K562 (cell line): ENCODE data around the gene CHMP4B. TPM values are rescaled to one million over a fixed set of nuclear protein-coding genes. Genes with fewer than 3 reads are reported as not detected.

Source experiments
- ATAC-seq: fragments of 200-7000 bp; cut with Tn5 transposase; 3 replicates; pipeline ENCODE4 v1.9.1; 2020; ENCODE audit warnings: moderate library complexity
- BruUV-seq: library from RNA; stranded (reverse); fragments of 400-500 nt; replicated peaks from 2 replicates; lab custom pipeline; 2021; lab: Mats Ljungman, UMichigan
- CTCF ChIA-PET: fragments of 300-600 bp; formaldehyde crosslinking; extraction: SDS; loops from one replicate; lab custom pipeline; 2021; ENCODE audit warnings: low intra/inter-chr PET ratio; lab: Yijun Ruan, JAX
- POLR2A ChIA-PET: fragments of 300-600, 350-650 bp; sonication (Branson Sonifier 250); formaldehyde crosslinking; extraction: SDS; loops from one replicate; lab custom pipeline; 2021; ENCODE audit warnings: antibody characterized with exemption, inconsistent platforms; lab: Yijun Ruan, JAX
- DNase-seq, 4 experiments: peaks; one replicate each; pipeline versions ENCODE4 v3.0.0 to v3.0.0-alpha.2; 2011 to 2018; ENCODE audit warnings: low spot score in 3 of 4, mixed read lengths in 3 of 4; ENCODE audit errors: extremely low read depth in 1 of 4
- FAIRE-seq: peaks from 2 replicates; lab custom pipeline; 2011; peaks lifted over from hg19 to GRCh38; lab: Jason Lieb, UNC
- H2AFZ ChIP-seq: 2 replicates; pipeline ENCODE4 v1.6.0; 2011; ENCODE audit warnings: low read depth, low read length, control low read depth, inconsistent platforms
- H3K27ac ChIP-seq: fragments of 200-600 bp; 3 replicates; pipeline ENCODE4 v1.8.0; 2011; ENCODE audit warnings: low read depth, mild to moderate bottlenecking, control low read depth, inconsistent platforms, low read length, moderate library complexity, mixed read lengths; ENCODE audit errors: extremely low read depth
- H3K27me3 ChIP-seq, 2 experiments: fragments of 300-600 bp in 1 of 2; 2 replicates in 1 of 2; 3 replicates in 1 of 2; pipeline versions ENCODE4 v1.6.0 to v1.8.0; 2011; ENCODE audit warnings: inconsistent platforms in 2 of 2, low read length in 2 of 2, mild to moderate bottlenecking in 1 of 2, mixed read lengths in 1 of 2, moderate library complexity in 1 of 2; ENCODE audit not compliant: control insufficient read depth in 2 of 2, insufficient read depth in 2 of 2
- H3K36me3 ChIP-seq: fragments of 300-600 bp; 3 replicates; pipeline ENCODE4 v1.8.0; 2011; ENCODE audit warnings: mild to moderate bottlenecking, low read length, inconsistent platforms; ENCODE audit not compliant: control insufficient read depth, insufficient read depth
- H3K4me1 ChIP-seq, 2 experiments: fragments of 200-600 bp in 1 of 2; replicated peaks in 1 of 2; 2 replicates in 1 of 2; 3 replicates in 1 of 2; pipeline versions ENCODE4 v1.5.1 to v1.8.0; 2011; ENCODE audit warnings: inconsistent platforms in 2 of 2, low read length in 2 of 2, mild to moderate bottlenecking in 1 of 2, mixed read lengths in 1 of 2, moderate library complexity in 1 of 2; ENCODE audit not compliant: control insufficient read depth in 2 of 2, insufficient read depth in 2 of 2
- H3K4me2 ChIP-seq: 2 replicates; pipeline ENCODE4 v1.6.1; 2011; ENCODE audit warnings: low read length, control low read depth, inconsistent platforms, mixed read lengths; ENCODE audit not compliant: insufficient read depth
- H3K4me3 ChIP-seq: fragments of 200-600 bp; sonication (generic), shearing (Covaris generic); 2 replicates; pipeline ENCODE4 v1.5.1; 2016; ENCODE audit warnings: control low read depth, inconsistent platforms
- H3K79me2 ChIP-seq: fragments of 200-600 bp; 3 replicates; pipeline ENCODE4 v1.8.0; 2011; ENCODE audit warnings: low read length, inconsistent platforms; ENCODE audit not compliant: control insufficient read depth, insufficient read depth
- H3K9ac ChIP-seq, 2 experiments: 2 replicates each; pipeline versions ENCODE4 v1.6.0 to v1.6.1; 2011; ENCODE audit warnings: low read depth in 2 of 2, low read length in 2 of 2, control low read depth in 1 of 2, inconsistent platforms in 1 of 2, mild to moderate bottlenecking in 1 of 2, mixed read lengths in 1 of 2; ENCODE audit not compliant: insufficient read depth in 1 of 2
- H3K9me1 ChIP-seq: one replicate; pipeline ENCODE4 v1.6.0; 2011; ENCODE audit warnings: inconsistent platforms, mild to moderate bottlenecking, low read length, moderate library complexity; ENCODE audit not compliant: control insufficient read depth, insufficient read depth
- H3K9me3 ChIP-seq: replicated peaks from 2 replicates; pipeline ENCODE4 v1.5.1; 2011; ENCODE audit warnings: low read depth, low read length, inconsistent platforms; ENCODE audit not compliant: control insufficient read depth, insufficient read depth
- H4K20me1 ChIP-seq: replicated peaks from 2 replicates; pipeline ENCODE4 v1.6.1; 2011; ENCODE audit warnings: low read length, inconsistent platforms, mixed read lengths; ENCODE audit not compliant: control insufficient read depth, insufficient read depth
- NFIC ChIP-seq: fragments of 450-650 bp; IDR thresholded peaks from 2 replicates; pipeline ENCODE4 v1.6.1; 2017; ENCODE audit warnings: mild to moderate bottlenecking, inconsistent platforms
- ZNF197 ChIP-seq: fragments of 200-800 bp; sonication (Bioruptor generic); IDR thresholded peaks from 2 replicates; pipeline ENCODE4 v1.6.1; 2016; ENCODE audit warnings: low read depth, missing genetic modification characterization, missing compliant biosample characterization
- WGBS: fragments of 100-300 bp; shearing (Covaris generic); methylation state at CpG from one replicate; pipeline ENCODE4 v1.1.6; 2016; ENCODE audit warnings: low coverage, mixed read lengths; ENCODE audit not compliant: insufficient coverage; ENCODE audit errors: missing lambda C conversion rate; 5-methylcytosine and 5-hydroxymethylcytosine counted together
- in situ Hi-C: fragments of 300-500 bp; cut with MboI; formaldehyde crosslinking; loops from 4 replicates; pipeline ENCODE4 v1.15.0; 2018; ENCODE audit warnings: inconsistent platforms, mixed read lengths
- intact Hi-C: fragments of 100-400 bp; cut with micrococcal nuclease; formaldehyde crosslinking; loops from 2 replicates; pipeline ENCODE4 v1.14.2; 2022
- polyA plus RNA-seq, 8 experiments: library from polyadenylated mRNA; depleted of rRNA in 4 of 8; stranded (reverse) in 5 of 8; unstranded in 3 of 8; fragments of >200 nt; fragmentation: Nextera tagmentation in 2 of 8; fragmentation: Illumina TruSeq in 1 of 8; extraction: Ambion mirVana in 2 of 8; extraction: Trizol in 1 of 8; gene quantifications; 2 replicates each; pipeline versions ENCODE4 v1.2.1 to v1.2.3, GENCODE V29; 2011 to 2014; ENCODE audit warnings: inconsistent platforms in 1 of 8, missing spikeins in 1 of 8
- total RNA-seq, 7 experiments: library from RNA; depleted of rRNA in 6 of 7; stranded (reverse); fragments of >200 nt in 6 of 7; fragmentation: Illumina TruSeq in 2 of 7; extraction: Trizol in 2 of 7; gene quantifications; 2 replicates each; pipeline versions ENCODE4 v1.2.1 to v1.2.3, GENCODE V29; 2011 to 2021; ENCODE audit warnings: low replicate concordance in 1 of 7

The CHMP4B gene
- total and polyA plus RNA-seq, 9 of the 15 experiments (the other 6 are each of a cell fraction or from before 2014, with no cell fraction given): 1.8 to 64.7 (median 31.8) TPM

DNA sequence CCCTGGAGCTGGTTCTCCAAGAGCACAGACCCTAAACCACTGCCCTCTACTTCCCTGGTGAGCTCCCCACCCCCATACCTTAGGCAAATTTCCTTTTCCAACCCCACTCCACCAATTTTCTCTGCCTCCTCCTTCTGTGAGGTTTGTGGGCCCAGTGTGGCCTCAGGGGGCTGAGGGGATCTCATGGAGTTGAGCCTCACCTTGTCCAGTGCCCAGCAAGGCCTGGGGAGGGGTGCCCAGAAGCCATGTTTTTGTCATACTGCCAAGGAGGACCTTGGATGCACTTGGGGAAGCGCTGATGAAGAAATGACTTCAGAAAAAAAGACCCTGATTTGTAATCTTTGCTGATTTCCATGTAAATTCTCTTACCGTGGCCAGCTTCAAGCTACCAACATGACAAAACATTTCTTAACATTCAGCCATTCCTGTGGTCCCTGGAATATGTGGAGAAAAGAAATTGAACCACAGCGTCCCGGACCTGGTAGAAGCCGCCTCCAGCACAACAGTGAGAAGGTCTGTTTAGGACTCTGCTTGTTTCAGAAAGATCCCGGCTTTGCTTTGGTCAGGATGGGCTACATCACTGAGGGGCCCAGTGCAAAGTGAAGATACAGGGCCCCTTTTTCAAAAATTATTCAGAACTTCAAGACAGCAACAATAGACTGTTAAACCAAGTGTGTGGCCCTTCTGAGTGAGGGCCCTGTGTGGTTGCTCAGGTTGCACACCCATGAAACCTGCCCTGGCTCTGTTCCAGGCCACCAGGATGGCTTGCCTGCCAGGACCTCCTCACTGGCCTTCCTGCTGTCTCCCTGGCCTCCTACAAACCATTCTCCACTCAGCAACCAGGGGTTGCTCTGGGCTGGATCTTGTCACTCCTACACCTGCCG lies 52.5 kb downstream of the CHMP4B start:
- no peak overlapping the region for H3K9ac ChIP-seq
- no peak for ATAC-seq
- H3K4me3 ChIP-seq: no peak overlapping the region
- H4K20me1 ChIP-seq: no peaks in the 10 kb centered on the region; the same call in 1 of the 2 replicates
- FAIRE-seq: no peak
- TF ChIP-seq ZNF197 (CRISPR knock-in tag) (no peak), NFIC (peak; percentile 51)
- POLR2A ChIA-PET: interaction anchor here (0.6 to 1.0 kb wide), 2 partner anchors 14 to 38 kb away, joined by 3 read pairs; no protein-coding TSS in a partner anchor
- no peak overlapping the region for H2AFZ ChIP-seq
- no peak for DNase-seq
- intact Hi-C loops (loop anchor here (2.0 to 5.0 kb wide), 4 partner anchors 71 to 265 kb away; no protein-coding TSS in a partner anchor), in situ Hi-C loops (no loop called here)
- WGBS: 32% methylated on average over 7 of the region's 7 CpGs
- no peaks in the 10 kb centered on the region for H3K36me3 ChIP-seq
- no peaks in the 10 kb centered on the region for H3K9me3 ChIP-seq
- no peak overlapping the region for H3K4me2 ChIP-seq
- CTCF ChIA-PET: interaction anchor here (0.7 to 3.6 kb wide), 4 partner anchors 84 to 266 kb away, joined by 3 to 19 read pairs (median 5); no protein-coding TSS in a partner anchor
- H3K4me1 ChIP-seq: peaks cover 0 to 13% of the 10 kb centered on the region in 2 experiments; a peak in 3 of 5 replicates
- no TSS peak for BruUV-seq
- no peak overlapping the region for H3K27ac ChIP-seq
- peaks cover 3% of the 10 kb centered on the region for H3K9me1 ChIP-seq
- H3K79me2 ChIP-seq: no peaks in the 10 kb centered on the region
- H3K27me3 ChIP-seq: peaks cover 20 to 42% of the 10 kb centered on the region in 2 experiments; a peak in 4 of 5 replicates
